HTR-8/SVneo (cell line): ENCODE data around the gene CCN2.
"Not testable (repeated sequence)": the region's sequence is repeated elsewhere in the genome, so short reads cannot be mapped to it uniquely, and the experiment has no call there.

ENCODE experiments used
- DNase-seq: peaks from one replicate; pipeline ENCODE4 v3.0.0; 2011; ENCODE audit warnings: low spot score, mixed read lengths; ENCODE audit not compliant: insufficient read length
- FAIRE-seq: peaks from 2 replicates; lab custom pipeline; 2011; peaks lifted over from hg19 to GRCh38; lab: Jason Lieb, UNC

The CCN2 gene

DNA sequence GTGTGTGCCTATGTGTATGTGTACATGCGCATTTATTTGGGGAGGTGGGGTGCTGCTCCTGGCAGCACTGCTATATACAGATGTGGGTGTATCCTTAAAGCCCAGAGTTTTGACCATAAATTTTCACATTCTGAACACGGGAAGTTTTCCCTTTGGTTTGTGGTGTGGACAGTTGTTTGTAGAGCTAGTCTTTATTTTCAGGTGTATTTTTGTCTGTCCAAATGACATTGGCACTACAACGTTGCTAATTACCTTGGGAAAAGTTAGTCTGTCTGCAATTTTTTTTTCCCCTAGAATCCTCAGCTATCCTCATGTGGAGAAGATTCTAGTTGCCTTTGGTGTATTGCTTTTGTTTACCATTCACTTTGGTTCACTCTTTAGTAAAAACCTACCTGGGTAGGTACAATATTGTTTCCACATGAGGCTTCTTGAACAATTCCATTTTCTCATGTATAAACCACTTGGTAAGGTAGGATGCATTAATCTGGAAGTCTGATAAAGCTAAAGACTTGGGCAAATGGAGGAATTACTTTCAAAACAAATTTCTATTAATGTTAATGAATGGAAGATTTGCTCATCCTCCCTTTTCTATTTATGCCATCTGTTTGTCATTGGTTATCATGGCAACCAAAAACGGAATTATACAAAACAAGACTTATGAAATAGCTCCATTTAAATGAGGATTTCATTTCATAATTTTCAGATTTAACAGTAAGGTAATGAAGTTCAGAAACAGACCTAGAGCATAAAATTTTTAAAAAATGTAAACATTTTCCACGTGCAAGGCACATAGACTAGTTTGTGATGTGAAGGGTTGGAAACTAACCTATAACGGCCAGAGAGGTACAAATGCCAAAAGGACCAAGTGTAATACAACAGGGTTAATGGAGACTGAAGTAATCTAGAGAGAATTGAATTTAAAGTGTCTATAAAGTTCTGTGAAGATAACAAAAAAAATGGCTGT lies 3.9 kb downstream of the CCN2 start:
- no peak for DNase-seq
- no peak for FAIRE-seq

DNA sequence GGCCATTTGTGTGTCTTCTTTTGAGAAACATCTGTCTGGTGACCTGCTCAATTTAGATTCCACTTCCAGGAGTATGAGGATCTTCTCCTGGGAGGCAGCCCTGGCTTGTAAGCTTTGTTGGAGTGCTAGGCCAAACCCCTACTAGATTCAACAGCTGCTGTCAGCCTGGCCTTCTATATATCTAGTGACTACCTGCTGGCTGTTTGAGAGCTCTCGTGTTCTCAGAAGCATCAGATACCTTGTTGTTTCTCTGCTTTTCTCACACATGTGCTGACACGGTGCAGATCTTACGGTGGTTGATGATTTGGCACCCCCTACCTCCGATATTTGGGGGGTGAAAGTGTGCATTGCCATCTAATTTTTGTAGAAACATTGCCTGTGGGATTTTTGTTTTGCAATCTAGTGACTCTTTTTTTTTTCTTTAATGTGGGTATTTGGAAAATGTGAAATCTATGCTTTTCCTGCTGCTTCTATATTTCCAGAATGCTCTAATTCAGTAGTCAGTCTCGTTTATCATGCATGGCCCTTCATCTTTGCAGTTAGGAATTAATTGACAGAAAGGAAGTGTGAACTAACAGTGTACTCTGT lies 4.7 kb downstream of the CCN2 start:
- DNase-seq (no peak), FAIRE-seq (peak; percentile 86)

DNA sequence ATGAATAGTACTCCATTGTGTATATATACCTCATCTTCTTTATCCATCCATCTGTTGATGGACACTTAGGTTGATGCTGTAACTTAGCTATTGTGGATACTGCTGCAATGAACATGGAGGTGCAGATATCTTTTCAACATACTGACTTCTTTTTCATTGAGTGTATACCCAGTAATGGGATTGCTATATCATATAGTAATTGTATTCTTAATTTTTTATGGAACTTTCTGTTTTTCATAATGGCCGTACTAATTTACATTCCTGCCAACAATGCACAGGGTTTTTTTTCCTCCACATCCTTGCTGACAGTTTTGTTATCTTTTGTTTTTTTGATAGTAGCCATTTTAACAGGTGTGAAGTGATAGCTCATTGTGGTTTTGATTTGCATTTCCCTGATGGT lies 5.2 kb downstream of the CCN2 start:
- FAIRE-seq, result no peak
- DNase-seq, result no peak

DNA sequence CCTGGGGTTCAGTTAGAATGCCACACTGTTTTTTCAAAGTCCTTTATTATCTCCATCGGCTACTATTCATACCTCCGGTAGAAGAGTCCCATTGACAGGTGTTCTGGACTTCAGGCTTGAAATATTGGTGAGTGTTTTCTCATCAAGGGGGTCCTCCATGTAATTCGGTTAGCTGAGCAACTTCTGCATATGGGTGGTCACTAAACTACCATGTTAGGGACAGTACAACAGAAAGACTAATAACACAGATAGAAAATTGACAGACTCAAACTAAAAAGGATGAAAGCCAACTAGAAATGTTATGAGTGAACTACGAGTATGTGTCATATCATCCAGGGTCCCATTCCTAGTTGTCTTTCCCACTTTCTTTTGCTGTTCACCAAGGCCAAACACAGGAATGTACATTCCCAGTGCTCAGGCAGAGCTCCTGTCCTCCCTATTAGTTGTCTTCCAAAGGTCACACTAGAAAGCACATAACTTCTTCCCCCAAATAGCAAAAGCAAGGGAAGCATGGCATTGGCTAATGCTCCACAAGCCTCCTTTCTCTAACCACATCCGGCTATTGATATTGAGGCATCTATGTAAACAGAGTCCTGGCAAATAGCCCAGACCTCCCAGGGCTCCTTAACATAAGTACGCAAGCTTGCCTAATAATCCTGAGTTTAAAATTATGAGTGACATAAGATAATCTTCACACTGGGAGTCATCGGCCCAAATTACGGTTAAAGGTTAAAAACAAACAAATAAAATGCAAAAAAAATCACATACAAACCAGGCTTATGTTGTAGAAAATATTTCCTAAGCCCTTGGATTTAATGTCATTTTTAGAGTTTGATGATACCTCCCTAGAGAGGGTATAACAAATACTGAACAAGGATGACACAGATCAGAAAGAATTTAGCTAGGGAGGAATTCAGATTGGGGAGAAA lies 13.2 kb downstream of the CCN2 start:
- DNase-seq (peak; percentile 69), FAIRE-seq (peak; percentile 89)

DNA sequence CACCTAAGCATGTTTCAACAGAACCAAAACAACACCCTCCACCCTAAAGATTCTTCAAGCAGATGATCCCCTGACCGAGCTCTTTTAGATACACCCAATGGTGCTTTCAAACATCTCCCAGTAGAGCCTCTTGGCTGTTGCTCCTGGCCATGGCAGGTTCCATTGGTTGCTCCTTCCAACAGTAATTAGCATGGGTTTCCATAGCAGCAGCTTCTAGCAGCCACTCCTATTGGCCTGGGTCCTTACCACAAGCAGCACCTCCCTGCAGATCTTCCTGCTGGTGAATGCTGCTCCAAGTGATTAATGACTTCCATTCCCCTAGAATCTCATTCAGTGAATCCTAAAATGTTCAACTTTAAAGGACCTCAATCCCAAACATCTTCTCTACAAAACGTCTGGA lies 13.9 kb downstream of the CCN2 start:
- DNase-seq (no peak), FAIRE-seq (no peak)

DNA sequence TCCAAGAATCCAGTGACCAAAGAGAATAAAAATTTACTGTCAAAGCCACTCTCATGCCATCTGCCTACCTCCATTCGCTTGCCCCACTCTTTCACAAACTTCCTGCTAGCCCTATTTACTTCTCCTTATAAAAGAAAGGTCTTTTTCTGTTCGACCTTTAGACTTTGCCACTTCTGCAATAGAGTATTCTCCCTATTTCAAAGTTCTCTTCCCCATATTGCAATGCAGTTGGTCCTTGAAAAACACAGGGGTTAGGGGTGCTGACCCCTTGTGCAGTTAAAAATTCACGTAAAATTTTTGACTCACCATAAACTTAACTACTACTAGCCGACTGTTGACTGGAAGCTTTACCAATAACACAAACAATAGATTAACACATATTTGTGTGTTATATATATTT lies 15.0 kb downstream of the CCN2 start:
- DNase-seq (no peak), FAIRE-seq (no peak)

DNA sequence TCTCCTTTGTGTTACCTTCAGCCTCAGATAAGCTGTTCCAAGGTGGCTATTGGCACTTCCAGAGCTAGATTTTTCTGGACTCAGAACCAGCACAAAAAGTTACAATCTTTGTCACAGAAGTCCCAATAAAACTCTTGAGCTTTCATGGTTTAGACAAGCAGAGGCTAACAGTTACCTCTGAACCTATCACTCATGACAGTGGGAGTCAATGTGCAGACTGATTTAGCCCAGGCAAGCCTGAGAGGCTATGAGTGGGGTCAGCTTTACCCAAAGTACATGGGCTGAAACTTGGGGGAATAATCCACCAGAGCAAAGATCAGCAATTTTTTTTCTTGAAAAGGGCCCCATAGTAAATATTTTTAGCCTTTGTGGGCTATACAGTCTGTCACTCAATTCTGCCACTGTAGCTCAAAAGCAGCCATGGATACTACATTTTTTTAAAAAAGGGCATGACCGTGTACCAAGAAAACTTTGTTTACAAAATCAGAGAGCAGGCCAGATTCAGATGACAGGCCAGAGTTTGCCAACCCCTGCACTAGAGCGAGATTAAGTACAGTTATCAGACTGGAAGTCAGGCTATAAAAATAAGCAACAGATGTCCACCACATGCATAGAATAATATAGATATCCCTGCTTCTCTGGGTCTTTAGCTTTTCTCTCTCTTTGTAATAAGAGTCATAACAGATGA lies 20.0 kb downstream of the CCN2 start:
- FAIRE-seq, result no peak

DNA sequence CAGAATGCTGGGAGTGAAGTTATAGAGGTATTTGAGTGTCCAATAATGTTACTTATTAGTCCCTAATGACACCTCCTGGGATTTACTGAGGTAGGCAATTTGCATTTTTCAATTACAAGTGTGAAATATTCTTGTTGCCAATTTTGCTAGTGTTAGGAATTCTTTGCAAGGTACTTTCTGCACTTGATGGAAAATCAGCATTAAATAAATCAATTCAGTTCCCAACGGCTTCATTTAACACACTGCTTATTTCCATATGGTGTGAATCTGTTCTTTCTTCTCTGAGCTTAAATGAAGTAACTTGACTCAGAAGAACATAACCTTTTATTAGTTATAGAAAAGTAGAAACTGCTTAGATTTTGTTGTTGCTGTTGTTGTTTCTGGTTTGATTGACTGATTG lies 21.2 kb downstream of the CCN2 start:
- FAIRE-seq (no peak), DNase-seq (no peak)

More for the DNA sequence above, 20.0 kb downstream of the CCN2 start:
- no peak for DNase-seq

DNA sequence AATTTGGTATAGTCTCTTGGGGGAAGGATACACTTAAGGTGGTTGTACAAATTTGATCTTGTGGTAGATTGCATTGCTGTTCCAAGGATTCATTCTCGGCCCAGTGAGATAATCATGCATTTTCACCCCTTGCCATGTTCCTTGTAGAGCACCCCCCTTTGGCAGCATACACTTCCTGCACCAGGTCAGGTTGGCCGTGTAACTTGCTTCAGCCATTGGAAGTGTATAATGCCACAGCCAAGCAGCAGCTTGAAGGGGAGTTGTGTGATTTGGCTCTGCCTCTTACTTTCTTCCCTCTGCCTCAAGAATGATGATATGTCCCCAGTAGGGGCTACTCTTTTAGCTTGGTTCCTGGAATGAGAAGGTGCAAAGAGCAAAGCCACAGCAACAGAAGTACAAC lies 21.9 kb downstream of the CCN2 start:
- FAIRE-seq, result peak; percentile 36

DNA sequence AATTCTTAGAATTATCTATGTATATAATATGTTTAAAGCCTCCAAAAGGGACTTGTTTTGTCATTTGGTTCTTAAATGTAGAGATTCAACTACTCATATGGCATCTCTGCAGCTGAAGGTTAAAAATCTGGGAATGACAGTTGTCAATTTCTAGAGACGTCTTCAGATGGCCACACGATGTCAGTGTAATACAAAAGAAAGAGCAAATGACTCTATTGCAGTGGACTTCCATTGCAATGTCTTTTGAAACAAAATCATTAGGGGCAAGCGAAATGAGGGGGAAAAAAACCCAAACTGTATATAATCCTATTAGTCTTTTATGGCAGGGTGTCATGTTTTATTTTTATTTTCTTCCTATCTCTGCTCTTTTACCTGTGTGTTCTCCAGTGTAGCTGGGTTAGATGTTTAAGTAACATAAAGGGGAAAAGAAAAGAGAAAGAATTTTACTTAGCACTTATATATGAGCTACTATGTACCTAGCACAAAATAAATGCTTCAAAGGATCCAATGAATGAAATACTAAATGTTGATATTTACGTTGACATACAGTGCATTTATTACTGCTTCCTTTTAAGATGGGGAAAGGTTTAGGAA lies 26.2 kb downstream of the CCN2 start:
- DNase-seq, result peak; percentile 57
- no peak for FAIRE-seq

More for the DNA sequence above, 21.9 kb downstream of the CCN2 start:
- DNase-seq, result no peak

DNA sequence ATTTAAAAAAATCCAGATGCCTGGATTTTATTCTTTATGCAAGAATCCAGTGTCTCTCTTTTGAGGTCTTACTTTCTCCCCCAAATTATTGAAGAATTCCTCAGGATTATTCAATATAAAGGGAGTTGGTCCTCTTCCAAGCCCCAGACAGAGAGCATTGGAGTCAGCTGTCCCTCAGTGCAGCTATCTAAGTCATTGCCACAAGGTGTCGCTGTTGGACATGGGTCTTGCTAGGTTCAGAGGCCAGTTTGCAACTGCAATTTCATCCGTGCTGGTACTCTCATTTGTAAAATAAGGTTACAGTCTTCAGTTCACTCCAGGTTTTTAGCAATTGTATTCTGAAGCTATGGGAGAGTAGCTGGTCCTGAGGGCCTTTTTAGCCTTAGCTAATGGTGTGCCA lies 27.8 kb downstream of the CCN2 start:
- FAIRE-seq, result peak; percentile 26
- DNase-seq, result no peak

DNA sequence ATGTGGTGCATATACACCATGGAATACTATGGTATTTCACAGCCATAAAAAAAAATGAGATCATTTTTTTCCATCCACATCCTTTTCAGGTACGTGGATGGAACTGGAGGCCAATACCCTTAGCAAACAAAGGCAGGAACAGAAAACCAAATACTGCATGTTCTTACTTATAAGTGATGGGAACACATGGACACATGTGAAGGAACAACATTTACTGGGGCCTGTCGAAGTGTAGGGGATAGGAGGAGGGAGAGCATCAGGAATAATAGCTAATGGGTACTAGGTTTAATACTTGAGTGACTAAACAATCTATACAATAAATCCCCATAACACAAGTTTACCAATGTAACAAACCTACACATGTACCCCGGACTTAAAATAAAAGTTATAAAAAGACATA lies 30.5 kb downstream of the CCN2 start:
- no peak for FAIRE-seq
- no peak for DNase-seq

DNA sequence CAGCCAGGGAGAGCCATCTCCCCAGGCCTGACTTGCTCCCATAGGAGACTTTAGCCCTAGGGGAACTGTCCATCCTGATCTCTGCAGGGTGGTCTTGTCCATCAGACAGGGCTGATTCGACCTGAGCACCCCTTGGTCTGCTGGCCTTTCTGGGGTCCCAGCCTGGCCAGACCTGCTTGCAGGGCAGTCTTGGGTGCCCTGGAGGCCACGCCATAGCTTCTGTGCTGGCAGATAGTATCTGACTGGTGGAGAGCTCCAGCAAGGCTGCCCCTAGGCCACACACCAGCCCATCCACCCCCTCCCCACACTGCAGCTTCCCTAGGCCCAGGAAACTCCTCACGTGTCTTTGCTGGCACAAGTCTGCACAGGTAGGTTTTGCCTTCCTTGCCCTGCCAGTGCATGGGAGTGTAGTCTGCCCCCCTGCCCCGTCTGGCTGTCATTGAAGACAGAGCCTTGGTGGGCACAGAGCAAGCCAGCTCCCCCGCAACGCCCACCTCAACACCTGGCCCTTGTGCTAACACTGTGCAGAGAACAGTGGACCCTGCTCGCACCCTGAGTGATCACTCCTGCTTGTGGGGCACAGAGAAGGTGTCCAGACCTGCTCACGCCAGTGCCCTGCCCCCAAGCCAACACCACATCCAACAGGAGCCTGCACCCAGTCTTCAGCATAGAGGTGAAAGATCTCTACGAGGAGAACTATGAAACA lies 32.4 kb downstream of the CCN2 start:
- FAIRE-seq (no peak), DNase-seq (no peak)

DNA sequence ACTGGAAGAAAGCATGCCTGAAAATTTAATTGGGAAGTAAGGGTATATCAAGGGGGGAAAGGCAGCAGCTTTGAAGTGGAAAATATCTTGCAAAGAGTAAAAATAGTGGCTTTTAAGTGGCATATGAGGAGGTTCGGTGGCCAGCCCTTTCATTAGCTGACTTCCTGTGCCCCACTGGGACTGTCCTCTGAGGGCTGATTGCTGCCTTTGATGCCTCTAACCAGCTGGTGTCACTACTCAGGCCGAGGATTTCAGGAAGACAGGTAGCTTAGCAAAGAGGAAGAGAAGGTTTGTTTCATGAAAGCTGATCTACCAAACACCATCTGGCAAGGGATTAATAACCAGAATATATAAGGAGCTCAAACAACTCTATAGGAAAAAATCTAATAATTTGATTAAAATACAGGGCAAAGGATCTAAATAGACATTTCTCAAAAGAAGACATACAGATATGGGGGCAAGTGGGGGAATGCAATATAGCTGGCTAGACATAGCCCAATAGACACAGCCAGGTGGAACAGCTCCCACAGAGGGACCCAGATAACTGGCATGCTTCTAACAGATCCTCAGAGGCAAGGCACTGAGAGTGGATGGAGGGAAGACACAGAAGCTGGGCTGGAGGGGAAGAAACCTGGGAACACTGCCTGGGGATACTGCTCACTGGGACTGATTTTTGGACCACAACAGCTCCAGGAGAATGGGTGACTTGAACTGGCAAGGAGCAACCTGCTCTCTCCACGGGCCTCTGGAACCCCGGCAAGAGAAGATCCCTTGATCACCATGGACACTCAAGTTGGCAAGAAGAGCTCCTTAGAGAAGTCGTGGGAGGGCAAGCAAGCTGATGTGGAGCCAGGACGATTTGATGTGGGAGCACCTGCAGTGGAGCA lies 33.2 kb downstream of the CCN2 start:
- FAIRE-seq (no peak), DNase-seq (no peak)

DNA sequence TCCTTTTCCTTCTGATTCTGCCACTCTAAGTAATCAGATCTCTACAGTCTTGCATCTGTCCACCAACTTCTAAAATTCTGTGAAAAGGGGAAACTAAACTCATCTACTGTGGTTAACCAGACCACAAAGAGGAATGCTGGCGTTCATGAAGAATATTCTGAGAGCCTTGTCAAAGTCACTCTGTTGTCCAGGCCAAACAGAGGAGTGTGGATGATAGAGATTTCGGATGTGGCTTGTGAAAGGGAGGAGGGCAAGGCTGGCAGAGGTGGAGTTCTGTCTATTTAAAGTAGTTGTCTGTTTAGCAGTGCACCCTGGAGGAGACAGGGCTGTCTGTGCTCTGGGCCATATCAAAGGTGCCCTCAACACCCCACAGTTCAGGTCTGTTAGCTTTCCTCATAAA lies 33.9 kb downstream of the CCN2 start:
- no peak for FAIRE-seq
- no peak for DNase-seq

DNA sequence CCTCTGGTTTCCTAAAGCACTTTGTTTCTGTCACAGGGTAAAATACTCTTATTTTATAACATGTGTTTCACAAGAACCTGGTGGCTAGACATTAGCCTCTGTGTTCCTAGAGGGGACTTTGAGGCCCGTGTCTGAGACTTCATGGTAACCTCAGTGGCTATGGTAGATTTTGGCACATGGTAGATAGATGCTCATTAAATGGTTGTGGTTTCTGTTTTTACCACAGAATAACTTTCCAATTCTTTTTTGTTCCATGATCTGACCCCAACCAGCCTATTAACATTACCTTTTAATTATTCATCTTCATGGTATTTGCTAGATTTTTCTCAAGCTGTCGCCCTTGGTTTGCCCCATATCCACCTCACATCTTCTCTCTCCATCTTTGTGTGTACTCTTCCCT lies 34.3 kb downstream of the CCN2 start:
- FAIRE-seq (no peak), DNase-seq (no peak)

DNA sequence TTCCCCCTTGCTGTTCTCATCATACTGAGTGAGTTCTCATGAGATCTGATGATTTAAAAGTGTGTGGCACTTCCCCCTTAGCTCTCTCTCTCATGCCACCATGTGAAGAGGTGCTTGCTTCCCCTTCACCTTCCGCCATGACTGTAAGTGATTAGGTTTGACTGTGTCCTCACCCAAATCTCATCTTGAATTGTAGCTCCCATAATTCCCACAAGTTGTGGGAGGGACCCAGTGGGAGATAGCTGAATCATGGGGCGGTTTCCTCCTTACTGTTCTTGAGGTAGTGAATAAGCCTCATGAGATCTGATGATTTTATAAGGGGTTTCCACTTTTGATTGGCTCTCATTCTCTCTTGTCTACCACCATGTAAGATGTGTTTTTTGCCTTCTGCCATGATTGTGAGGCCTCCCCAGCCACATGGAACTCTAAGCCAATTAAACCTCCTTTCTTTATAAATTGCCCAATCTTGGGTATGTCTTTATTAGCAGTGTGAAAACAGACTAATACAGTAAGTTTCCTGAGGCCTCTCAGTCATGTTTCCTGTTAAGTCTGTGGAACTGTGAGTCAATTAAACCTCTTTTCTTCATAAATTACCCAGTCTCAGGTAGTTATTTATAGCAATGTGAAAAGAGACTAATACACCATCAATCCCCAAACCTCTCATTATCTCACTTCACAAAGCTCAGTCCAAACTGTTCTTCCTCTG lies 34.9 kb downstream of the CCN2 start:
- not testable (repeated sequence) for DNase-seq, FAIRE-seq
